ENCODE data around the gene LHPP. TPM values are rescaled to one million over a fixed set of nuclear protein-coding genes. Genes with fewer than 3 reads are reported as not detected.

LHPP gene
- total RNA-seq, 1 donor from 2014 or later = 9.1 TPM

- no peak for ATAC-seq
- intact Hi-C loops (cut with micrococcal nuclease) = no loop called here
These were observed 132.6 kb downstream of the LHPP start for GRCh38 chr10:124594240-124594639.

GRCh38 chr10:124595143-124595883 lies 133.7 kb downstream of the LHPP start:
- ATAC-seq = no peak
- intact Hi-C loops (cut with micrococcal nuclease) = no loop called here
- peak; percentile 10 for DNase-seq

More at GRCh38 chr10:124594240-124594639, 132.6 kb downstream of the LHPP start:
- DNase-seq = no peak

- ATAC-seq (no peak), DNase-seq (peak; percentile 27)
These were observed 134.6 kb downstream of the LHPP start for GRCh38 chr10:124596116-124596785.

GRCh38 chr10:124596962-124597845 lies 135.6 kb downstream of the LHPP start:
- intact Hi-C loops (cut with micrococcal nuclease) = no loop called here
- ATAC-seq (no peak), DNase-seq (peak; percentile 10)

More at GRCh38 chr10:124596116-124596785, 134.6 kb downstream of the LHPP start:
- intact Hi-C loops (cut with micrococcal nuclease) = no loop called here

- DNase-seq (peak; percentile 20), ATAC-seq (no peak)
- intact Hi-C loops (cut with micrococcal nuclease) = no loop called here
These were observed 136.2 kb downstream of the LHPP start for GRCh38 chr10:124597846-124598165.

GRCh38 chr10:124598196-124598595 lies 136.6 kb downstream of the LHPP start:
- intact Hi-C loops (cut with micrococcal nuclease) = no loop called here
- DNase-seq (peak; percentile 26), ATAC-seq (no peak)

GRCh38 chr10:124598773-124599587 lies 137.4 kb downstream of the LHPP start:
- DNase-seq (no peak), ATAC-seq (no peak)
- intact Hi-C loops (cut with micrococcal nuclease) = no loop called here

GRCh38 chr10:124599588-124600050 lies 138.0 kb downstream of the LHPP start:
- ATAC-seq = no peak
- DNase-seq = peak; percentile 11
- intact Hi-C loops (cut with micrococcal nuclease) = no loop called here

- intact Hi-C loops (cut with micrococcal nuclease) = no loop called here
- DNase-seq = peak; percentile 28
- ATAC-seq = no peak
These were observed 138.6 kb downstream of the LHPP start for GRCh38 chr10:124600051-124600880.

GRCh38 chr10:124601016-124601415 lies 139.4 kb downstream of the LHPP start:
- DNase-seq = peak; percentile 19
- no peak for ATAC-seq
- intact Hi-C loops (cut with micrococcal nuclease) = no loop called here

- DNase-seq = peak; percentile 20
- intact Hi-C loops (cut with micrococcal nuclease) = no loop called here
- ATAC-seq = no peak
These were observed 140.0 kb downstream of the LHPP start for GRCh38 chr10:124601431-124602120.

GRCh38 chr10:124602121-124602561 lies 140.5 kb downstream of the LHPP start:
- no peak for ATAC-seq
- peak; percentile 13 for DNase-seq
- intact Hi-C loops (cut with micrococcal nuclease) = no loop called here

- ATAC-seq = no peak
- intact Hi-C loops (cut with micrococcal nuclease) = no loop called here
- DNase-seq = peak; percentile 19
These were observed 141.2 kb downstream of the LHPP start for GRCh38 chr10:124602646-124603365.

- intact Hi-C loops (cut with micrococcal nuclease) = no loop called here
- no peak for ATAC-seq
These were observed 142.0 kb downstream of the LHPP start for GRCh38 chr10:124603376-124604213.

GRCh38 chr10:124604214-124605000 lies 142.8 kb downstream of the LHPP start:
- DNase-seq (peak; percentile 19), ATAC-seq (no peak)
- intact Hi-C loops (cut with micrococcal nuclease) = no loop called here

More at GRCh38 chr10:124603376-124604213, 142.0 kb downstream of the LHPP start:
- peak; percentile 15 for DNase-seq

Measured in left ventricle myocardium superior (tissue), 1 donor.